ENCODE results near the gene MUC5B.

Gene MUC5B

DNA sequence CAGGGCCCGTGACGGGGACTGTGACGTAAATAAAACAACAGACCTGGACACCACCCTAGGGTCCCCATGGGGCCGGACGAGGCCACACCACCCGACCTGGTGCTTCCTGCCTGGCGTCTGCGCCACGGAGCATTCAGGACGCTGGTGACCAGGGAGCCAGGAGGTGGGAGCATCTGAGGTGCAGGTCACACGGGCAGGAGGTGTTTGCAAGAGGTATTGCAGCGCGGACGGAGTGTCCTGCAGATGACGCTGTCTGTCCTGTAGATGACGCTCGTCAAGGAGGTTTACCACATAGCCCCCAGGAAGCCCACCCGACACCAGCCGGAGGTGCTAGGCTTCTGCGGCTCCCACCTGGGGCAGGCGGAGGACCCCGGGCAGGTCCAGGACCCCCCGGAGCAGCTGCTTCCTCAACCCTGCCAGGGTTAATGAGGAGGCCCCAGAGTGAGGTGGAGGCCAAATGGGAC lies 986 bp upstream of the MUC5B start:
- no peak for DNase-seq (ENCODE audit: low spot score)

DNA sequence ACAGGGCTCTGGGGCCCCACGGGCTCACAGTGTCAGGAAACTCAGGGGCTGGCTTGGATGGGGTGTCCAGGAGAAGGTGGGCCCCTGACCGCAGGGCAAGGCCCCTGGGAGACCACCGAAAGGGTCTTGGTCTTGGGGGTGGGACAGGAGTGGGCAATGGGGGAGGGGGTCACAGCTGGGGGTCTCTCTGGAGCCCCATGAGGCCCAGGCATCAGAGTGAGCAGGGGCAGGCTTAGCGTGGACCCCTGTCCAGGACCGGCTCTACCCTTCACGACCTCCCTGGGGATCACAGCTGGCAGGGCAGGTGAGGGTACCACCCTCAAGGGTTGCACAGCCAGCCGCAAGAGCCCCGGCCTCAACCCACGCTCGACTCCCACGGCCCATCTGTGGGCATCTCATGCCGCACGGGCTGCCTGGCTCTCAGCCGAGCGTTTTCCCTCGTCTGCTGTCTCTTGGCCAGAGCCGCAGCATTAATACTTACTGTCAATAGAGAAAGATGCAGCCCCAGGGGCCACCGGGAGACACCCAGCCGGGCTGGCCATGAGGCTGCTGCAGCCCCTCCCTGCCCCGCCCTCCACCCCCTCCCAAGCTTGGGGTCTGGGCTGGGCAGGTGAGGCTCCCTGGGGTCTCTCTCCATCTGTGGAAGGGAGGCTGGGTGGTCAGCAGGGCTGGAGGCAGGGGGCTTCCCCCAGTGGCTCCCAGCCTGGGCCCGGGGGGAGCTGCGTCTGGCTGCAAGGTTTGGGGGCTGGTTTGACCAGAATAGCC lies 662 bp downstream of the MUC5B start:
- DNase-seq (ENCODE audit: low spot score): no peak

DNA sequence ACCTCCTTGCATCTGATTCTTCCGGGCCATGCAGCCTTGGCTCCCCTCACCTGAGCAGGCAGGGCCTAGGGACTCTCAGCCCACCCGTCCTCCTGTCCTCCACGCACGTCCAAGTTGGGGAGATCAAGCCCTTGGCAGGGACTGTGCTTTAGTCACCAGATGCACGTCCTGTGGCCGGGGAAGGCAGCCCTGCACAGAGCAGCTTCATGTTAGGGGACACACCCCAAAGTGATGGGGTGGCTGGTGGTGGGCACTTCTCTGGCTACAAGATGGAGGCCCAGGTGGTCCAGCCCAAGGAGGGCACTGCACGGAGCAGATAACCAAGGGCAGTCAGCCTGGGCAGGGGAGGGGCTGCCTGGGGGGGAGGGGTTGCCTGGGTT lies 1.2 kb downstream of the MUC5B start:
- DNase-seq (ENCODE audit: low spot score): no peak

DNA sequence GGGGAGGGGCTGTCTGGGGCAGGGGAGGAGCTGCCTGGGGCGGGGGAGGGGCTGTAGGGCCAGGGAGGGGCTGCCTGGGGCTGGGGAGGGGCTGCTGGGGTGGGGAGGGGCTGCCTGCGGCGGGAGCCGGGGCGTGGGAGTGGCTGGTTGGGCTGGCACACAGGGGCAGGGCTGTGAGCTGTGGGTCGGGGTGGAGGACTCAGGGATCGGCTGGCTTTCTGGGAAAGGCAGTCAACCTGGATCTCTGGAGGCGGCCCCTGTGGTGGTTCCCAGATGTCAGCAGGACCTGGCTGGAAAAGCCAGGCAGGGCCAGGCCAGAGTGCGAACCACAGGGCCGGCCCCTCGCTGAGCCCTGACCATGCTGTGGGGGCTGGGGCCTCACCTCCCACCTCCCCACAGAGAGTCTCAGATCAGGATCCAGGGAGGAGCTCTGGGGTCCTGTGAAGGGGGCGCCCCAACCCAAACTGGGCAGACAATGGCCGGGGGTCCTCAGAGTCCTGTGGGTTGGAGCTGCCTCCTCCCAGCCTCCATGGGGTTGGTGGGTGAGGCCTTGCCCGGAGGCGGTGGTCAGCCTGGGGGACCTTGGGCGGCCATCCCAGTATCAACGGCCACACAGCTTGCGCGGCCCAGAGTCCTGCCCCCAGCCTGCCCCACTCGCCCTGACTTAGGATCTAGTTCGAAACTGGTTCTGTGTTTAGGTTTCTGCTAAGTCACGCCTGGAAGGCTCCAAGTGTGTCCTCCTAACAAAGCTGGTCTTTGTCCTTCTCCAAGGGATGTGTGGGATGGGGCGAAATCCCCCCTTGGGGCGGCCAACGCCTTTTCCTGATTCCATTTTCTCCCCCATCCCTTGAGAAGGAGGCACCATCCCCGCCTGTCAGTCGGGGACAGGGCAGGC lies 1.9 kb downstream of the MUC5B start:
- DNase-seq (ENCODE audit: low spot score): no peak

DNA sequence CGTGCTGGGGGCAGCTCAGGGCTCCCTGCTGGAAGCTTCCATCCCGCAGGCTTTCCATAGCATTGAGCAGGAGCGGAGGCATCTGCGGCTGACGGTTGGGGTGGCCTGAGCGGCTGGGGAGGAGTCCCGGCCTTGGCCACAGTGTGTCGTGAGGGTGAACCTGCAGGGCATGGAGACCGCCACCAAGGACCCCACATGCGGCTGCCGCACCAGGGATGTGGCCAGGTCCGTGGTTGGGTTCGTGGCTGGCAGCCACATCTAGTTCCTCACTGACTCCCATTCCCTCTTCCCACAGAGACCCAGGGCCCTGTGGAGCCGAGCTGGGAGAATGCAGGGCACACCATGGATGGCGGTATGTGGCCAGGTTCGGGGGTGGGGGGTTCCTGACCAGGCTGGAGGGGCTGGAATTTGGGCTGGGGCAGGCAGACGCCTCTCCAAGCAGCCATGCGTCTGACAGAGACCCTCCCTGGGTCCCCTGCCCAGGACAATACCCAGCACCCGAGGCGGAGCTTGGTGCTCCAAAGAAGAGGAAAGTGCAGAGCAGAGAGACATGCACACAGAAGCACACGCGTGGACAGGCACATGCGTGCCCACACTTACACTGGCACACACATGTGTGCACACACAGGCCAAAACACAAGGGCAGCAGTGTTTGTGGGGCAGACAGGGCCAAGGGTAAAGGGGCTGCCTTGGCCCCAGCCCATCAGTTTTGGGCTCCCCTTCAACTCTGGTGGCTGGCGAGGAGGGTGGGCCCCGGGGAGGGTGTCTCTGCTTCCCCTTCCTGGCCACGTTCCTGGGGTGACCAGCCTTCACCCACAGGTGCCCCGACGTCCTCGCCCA lies 2.7 kb downstream of the MUC5B start:
- DNase-seq (ENCODE audit: low spot score): no peak

DNA sequence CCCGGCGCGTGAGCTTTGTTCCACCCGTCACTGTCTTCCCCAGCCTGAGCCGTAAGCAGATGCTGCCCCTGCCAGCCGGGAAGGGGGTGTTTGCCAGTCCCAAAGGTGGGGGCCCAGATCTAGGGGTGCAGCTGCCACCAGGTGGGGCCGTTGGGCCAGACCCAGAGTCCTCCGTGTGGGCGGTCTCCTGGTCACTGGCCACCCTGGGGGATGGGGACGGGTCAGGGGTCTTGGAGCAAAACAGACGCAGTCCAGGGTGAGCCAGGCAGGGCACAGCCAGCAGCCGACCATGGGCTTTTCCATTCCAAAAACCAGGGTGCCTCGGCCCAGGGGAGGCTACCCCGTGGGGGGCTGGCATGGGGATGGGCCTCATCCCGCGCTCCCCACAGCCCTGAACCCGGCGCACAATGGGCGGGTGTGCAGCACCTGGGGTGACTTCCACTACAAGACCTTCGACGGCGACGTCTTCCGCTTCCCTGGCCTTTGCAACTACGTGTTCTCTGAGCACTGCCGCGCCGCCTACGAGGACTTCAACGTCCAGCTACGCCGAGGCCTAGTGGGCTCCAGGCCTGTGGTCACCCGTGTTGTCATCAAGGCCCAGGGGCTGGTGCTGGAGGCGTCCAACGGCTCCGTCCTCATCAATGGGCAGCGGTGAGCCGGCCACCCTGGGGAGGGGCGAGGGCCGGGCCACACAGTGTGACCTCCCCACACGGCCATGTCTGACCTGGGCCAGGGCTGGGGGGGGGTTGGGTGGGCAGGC lies 3.5 kb downstream of the MUC5B start:
- no peak for DNase-seq (ENCODE audit: low spot score)

DNA sequence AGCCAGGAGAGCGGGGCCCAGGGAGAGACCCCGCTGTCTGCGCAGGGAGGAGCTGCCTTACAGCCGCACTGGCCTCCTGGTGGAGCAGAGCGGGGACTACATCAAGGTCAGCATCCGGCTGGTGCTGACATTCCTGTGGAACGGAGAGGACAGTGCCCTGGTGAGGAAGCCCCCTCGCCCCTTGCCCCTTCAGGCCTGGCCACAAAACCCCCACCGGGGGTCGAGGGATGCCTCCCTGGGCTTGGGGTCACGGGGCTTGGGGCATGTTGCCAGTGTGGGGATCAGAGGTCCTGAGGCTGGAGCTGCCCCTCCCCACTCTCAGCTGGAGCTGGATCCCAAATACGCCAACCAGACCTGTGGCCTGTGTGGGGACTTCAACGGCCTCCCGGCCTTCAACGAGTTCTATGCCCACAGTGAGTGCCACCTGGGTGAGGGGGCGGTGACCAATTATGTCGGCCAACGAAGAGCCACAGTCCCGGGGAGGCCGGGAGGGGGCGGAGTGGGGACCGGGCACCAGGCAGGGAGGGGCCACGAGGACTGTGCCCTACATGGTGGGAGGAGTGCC lies 4.2 kb downstream of the MUC5B start:
- no peak for DNase-seq (ENCODE audit: low spot score)

DNA sequence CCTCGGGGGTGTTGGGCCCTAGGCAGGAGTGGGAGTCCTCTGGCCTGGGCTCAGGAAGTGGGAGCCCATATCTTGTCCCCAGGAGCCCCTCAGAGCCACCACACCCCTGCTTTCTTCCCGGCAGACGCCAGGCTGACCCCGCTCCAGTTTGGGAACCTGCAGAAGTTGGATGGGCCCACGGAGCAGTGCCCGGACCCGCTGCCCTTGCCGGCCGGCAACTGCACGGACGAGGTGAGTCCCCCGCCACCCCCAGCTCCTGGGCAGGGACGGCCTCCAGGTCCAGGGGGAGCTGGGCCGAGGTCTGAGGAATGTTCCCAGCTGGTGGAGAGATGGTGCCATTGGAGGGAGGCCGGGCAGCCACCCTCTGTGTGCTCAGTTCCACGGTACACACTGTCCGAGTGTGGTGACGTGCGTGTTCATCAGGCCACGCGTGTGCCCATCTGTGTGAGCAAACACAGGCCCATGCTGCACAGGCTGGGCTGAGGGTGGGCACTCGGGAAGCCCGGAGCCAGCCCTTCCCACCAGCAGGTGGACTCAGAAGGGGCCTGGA lies 4.8 kb downstream of the MUC5B start:
- no peak for DNase-seq (ENCODE audit: low spot score)

DNA sequence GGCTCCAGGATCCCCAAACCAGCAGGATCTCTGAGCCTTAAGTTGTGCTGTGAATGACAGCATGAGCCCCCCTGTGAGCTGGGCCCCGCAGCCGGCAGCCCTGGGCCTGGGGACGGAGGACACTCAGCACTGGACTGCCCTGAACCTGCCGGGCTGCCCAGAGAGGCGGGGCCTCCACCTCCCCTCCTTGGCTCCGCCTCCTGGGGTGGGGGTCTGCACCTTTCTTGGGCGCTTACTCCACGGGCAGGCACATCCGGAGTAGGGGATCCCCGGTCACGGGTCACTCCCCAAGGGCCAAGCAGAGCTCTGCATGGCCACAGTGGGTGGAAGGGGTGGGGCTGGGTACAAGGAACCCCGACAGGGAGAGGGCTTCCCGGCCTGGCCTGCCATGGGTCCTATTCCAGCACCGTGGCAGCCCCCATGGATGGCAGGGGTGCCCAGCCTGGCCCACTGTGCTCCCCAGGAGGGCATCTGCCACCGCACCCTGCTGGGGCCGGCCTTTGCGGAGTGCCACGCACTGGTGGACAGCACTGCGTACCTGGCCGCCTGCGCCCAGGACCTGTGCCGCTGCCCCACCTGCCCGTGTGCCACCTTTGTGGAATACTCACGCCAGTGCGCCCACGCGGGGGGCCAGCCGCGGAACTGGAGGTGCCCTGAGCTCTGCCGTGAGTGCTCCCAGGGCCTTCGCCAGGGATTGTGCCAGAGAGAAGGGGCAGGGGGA lies 5.4 kb downstream of the MUC5B start:
- no peak for DNase-seq (ENCODE audit: low spot score)

DNA sequence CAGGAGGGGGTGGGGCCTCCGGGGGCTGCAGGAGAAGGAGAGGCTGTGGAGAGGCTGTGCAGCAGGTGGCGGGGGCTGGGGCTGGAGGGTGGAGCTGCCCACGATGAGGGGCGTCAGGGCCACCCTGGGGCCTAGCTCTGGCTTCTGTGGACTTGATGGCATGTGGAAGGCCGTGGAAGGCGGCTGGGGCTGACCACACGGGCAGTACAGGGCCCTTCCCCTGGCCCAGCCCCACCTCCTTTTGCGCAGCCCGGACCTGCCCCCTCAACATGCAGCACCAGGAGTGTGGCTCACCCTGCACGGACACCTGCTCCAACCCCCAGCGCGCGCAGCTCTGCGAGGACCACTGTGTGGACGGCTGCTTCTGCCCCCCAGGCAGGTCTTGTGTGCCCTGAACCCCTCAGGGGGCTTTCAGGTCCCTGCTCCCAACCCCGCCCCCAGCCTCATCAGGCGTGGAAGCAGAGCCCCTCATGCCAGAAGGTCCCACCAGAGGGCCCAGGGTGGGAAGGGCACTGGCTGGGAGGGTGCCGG lies 6.1 kb downstream of the MUC5B start:
- no peak for DNase-seq (ENCODE audit: low spot score)

DNA sequence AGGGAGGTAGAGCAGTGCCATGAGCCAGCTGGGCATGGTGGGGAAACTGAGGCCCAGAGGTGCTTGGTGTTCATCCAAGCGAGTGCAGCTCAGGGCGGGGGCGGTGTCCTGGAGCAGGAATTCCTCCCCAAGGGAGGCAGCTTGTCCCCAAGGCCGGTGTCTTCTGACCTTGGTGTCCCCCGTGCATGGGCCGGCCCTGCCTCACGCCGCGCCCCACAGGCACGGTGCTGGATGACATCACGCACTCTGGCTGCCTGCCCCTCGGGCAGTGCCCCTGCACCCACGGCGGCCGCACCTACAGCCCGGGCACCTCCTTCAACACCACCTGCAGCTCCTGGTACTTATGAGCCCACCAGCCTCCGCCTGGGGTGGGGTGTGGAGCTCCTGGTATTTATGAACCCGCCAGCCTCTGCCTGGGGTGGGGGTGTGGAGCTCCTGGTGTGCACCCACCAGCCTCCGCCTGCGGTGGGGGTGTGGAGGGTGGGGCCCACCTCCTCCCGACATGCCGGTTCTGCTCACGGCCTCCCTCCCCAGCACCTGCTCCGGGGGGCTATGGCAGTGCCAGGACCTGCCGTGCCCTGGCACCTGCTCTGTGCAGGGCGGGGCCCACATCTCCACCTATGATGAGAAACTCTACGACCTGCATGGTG lies 6.7 kb downstream of the MUC5B start:
- DNase-seq (ENCODE audit: low spot score): no peak

DNA sequence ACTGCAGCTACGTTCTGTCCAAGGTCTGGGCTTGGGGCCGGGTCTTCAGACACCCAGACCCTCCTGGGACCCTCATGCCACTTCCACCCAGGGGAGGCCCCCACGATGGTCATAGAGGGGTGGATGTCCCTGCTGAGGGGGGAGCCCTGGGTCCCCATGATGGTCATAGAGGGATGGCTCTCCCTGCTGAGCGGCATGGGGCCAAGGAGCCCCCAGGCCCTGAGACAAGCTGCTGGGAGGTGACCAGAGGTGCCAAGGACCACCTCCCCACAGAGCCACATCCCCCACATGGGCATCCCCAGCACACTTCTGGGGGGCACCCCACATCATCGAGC lies 7.2 kb downstream of the MUC5B start:
- no peak for DNase-seq (ENCODE audit: low spot score)

DNA sequence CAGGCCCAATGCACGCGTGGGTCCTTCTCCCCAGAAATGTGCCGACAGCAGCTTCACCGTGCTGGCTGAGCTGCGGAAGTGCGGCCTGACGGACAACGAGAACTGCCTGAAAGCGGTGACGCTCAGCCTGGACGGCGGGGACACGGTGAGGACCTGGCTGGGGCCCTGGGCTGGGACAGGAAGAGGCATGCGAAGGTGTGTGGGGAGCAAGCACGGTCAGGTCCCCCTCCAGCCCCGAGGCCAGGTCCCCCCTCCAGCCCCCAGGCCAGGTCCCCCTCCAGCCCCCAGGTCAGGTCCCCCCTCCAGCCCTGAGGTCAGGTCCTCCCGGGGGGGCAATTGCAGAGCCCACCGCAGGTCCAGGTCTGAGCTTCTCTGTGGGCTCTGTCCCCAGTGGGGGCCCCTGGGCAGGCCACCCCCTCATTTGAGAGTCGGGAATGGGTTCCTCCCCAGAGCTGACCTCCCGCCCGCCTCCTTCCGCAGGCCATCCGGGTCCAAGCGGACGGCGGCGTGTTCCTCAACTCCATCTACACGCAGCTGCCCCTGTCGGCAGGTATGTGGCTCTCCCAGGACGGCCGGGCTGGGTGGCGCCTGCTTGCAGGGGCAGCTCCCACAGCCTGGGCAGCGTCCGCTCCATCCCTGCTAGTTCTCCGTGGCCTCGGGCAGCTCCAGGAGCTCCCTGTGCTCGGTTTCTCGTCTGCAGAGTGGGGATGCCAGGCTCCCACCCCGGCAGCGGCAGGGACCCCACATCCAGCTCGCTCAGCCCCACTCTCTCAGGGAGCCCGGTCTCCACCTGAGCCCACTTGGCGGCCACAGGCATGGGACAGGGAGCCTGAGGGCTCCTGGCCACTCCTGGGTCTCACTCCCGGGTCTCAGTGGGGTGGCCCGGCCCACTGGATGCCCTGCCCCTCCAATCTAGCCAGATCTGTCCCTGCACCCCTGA lies 7.9 kb downstream of the MUC5B start:
- DNase-seq (ENCODE audit: low spot score): no peak

DNA sequence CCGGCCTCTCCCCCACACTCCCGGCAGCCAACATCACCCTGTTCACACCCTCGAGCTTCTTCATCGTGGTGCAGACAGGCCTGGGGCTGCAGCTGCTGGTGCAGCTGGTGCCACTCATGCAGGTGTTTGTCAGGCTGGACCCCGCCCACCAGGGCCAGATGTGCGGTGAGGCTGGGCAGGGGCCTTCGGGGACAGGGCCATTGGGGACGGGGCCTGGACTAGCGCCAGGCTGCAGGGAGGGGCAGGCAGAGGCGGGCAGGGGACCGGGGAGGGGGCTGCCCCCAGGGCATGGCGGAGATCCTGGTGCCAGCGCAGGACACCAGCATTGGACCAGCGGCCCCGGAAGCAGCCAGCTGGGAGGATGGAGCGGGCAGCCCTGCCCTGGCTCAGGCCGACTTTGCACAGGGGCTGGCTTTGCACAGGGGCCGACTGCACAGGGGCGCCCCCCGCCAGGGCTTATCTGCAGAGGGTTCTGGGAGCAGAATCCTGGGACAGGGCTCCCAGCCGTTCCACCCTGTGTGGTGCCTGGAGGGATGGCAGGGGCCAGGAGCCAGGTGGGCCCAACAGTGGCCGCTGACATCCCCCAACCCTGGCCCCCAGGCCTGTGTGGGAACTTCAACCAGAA lies 8.6 kb downstream of the MUC5B start:
- DNase-seq (ENCODE audit: low spot score): no peak

DNA sequence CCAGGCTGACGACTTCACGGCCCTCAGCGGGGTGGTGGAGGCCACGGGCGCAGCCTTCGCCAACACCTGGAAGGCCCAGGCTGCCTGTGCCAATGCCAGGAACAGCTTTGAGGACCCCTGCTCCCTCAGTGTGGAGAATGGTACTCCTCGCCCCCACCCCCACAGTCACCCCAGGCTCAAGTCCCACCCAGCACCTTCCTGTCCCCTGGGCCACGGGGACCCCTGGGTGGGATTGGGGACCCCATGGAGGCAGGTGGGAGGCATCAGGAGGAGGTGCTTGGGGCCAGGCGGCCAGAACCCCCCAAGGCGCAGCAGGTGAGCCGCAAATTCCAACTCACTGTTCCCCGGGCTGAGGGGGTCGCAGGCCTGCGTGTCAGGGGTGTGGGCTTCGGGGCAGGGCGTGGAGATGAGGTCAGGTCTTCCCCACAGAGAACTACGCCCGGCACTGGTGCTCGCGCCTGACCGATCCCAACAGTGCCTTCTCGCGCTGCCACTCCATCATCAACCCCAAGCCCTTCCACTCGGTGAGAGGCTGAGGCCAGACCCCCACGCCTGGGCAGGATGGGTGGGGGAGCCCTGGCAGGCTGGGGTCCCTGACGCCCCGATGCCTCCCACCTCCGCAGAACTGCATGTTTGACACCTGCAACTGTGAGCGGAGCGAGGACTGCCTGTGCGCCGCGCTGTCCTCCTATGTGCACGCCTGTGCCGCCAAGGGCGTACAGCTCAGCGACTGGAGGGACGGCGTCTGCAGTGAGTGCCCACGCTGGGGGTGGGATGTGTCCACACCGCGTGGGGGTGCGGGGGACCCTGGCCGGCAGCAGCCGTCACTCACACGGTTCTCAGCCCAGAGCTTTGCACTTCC lies 9.4 kb downstream of the MUC5B start:
- DNase-seq (ENCODE audit: low spot score): no peak

DNA sequence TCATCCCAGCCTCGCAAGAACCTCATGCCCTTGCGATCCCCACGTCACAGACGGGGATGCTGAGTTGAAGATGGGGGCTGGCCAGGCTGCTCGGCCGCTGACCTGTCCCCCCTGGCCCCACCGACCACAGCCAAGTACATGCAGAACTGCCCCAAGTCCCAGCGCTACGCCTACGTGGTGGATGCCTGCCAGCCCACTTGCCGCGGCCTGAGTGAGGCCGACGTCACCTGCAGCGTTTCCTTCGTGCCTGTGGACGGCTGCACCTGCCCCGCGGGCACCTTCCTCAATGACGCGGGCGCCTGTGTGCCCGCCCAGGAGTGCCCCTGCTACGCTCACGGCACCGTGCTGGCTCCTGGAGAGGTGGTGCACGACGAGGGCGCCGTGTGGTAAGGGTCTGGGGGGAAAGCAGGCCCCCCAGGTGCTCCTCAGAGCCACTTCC lies 10.0 kb downstream of the MUC5B start:
- DNase-seq (ENCODE audit: low spot score): no peak
